Lung microvascular endothelial cell (primary cell): ENCODE measurements around the gene GFER. TPM values are rescaled to one million over a fixed set of nuclear protein-coding genes. Genes with fewer than 3 reads are reported as not detected.

Experiments used
- DNase-seq, 2 donors: peaks; one replicate each; pipeline versions ENCODE4 v3.0.0 to v3.0.0-alpha.2; 2010; ENCODE audit warnings: low read depth in 2 of 2
- total RNA-seq: library from RNA; depleted of rRNA; stranded (reverse); fragments of >200 nt; gene quantifications from 2 replicates; pipeline ENCODE4 v1.2.1, GENCODE V29; 2014

Gene GFER
- total RNA-seq, 1 donor from 2014 or later: 8.1 TPM

DNA sequence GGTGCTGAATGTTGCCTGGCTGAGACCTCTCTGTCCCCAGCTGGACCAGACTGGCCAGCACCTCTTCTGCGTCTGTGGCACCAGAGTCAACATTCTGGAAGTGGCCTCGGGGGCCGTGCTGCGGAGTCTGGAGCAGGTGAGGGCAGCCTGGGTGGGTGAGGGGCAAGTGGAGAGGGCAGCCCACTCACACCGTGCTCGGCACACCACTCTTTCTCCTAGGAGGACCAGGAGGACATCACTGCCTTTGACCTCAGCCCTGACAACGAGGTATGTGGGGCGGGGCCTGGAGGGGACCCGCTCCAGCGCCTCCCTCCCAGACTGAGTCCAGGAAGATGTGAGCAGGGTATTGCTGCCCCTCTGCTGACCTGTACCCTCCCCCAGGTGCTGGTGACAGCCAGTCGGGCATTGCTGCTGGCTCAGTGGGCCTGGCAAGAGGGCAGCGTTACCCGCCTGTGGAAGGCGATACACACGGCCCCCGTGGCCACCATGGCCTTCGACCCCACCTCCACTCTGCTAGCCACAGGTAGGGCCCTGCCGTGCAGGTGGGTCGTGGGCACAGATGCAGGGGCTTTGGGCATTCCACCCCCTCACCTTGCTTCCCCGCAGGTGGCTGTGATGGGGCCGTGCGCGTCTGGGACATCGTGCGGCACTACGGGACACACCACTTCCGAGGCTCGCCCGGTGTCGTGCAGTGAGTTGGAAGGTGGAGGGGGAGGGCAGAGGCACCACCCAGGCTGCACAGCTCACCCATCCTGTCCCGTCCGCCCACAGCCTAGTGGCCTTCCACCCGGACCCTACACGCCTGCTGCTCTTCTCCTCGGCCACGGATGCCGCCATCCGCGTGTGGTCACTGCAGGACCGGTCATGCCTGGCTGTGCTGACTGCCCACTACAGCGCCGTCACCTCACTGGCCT lies 9.6 kb upstream of the GFER start:
- DNase-seq: no peak

DNA sequence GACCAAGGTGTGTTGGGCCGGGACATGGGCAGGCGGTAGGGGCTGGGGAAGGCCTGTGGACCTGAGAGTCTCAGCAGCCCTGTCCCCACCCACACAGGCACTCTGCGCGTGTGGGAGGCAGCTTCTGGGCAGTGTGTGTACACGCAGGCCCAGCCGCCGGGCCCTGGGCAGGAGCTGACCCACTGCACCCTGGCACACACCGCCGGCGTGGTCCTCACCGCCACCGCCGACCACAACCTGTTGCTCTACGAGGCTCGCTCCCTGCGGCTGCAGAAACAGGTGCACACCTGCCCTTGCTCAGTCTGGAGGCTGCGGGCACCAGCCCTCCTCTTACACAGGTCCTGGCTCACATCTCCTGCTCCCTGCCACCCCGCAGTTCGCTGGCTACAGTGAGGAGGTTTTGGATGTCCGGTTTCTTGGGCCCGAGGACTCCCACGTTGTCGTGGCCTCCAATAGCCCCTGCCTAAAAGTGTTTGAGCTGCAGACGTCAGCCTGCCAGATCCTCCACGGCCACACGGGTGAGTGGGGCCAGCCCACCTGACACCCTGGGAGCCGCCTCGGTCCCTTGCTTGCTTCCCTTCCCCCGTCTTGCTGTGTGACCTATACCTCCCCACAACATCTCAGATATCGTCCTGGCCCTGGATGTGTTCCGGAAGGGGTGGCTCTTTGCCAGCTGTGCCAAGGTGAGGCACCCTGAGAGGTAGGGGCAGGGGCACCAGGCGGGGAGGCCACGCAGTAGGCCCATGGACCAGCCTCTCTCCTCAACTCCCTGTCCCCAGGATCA lies 8.4 kb upstream of the GFER start:
- no peak for DNase-seq

GRCh38 chr16:1976216-1976520 lies 7.8 kb upstream of the GFER start:
- no peak for DNase-seq

GRCh38 chr16:1976951-1977874 lies 6.8 kb upstream of the GFER start:
- DNase-seq: no peak

- DNase-seq: no peak
Measured at GRCh38 chr16:1977875-1978268, 6.1 kb upstream of the GFER start.

GRCh38 chr16:1978476-1979120 lies 5.4 kb upstream of the GFER start:
- no peak for DNase-seq

GRCh38 chr16:1979271-1980029 lies 4.5 kb upstream of the GFER start:
- no peak for DNase-seq

GRCh38 chr16:1980030-1980769 lies 3.8 kb upstream of the GFER start:
- DNase-seq: no peak

- no peak for DNase-seq
Measured at GRCh38 chr16:1980770-1981087, 3.3 kb upstream of the GFER start.

GRCh38 chr16:1981398-1981836 lies 2.6 kb upstream of the GFER start, which contains the start of gene NOXO1:
NOXO1 (minus strand) TSS chr16:1981469; CDS start chr16:1981179, 290 bp downstream.
- DNase-seq: no peak

GRCh38 chr16:1982013-1982433 lies 2.0 kb upstream of the GFER start:
- no peak for DNase-seq

- DNase-seq: no peak
Measured at GRCh38 chr16:1982991-1983543, 926 bp upstream of the GFER start.

DNA sequence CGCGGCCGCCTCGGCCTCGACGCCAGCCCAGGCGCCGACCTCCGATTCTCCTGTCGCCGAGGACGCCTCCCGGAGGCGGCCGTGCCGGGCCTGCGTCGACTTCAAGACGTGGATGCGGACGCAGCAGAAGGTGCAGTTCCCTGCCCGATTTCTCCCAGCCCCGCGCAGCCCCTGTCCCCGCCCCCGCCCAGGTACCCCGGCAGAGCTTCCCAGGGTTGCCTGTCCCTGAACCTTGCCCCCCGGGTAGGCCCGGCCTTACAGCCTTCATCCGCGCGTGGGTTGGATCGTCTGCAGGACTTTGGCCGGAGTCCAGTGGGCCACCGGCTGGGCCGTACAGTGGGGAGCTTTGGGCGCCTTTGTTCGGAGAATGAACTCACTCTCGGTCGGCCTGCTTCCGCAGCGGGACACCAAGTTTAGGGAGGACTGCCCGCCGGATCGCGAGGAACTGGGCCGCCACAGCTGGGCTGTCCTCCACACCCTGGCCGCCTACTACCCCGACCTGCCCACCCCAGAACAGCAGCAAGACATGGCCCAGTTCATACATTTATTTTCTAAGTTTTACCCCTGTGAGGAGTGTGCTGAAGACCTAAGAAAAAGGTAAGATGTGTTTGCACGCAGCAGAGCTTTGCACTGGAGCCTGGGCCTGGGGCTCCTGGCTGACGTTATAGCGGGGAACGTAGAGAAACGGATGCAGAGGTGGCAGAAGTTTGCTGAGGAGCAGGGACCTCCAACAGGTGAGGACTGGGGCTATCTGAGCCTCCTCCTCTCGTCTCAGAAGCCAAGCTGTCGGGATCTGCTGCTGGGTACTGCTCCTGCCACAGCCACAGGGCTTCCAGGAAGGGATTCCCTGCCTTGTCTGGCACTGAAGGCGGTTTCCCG lies 593 bp downstream of the GFER start:
- DNase-seq: peak in 1 of 2 donors; percentile 40

- DNase-seq: no peak
Measured at GRCh38 chr16:1985466-1986150, 1.6 kb downstream of the GFER start.

DNA sequence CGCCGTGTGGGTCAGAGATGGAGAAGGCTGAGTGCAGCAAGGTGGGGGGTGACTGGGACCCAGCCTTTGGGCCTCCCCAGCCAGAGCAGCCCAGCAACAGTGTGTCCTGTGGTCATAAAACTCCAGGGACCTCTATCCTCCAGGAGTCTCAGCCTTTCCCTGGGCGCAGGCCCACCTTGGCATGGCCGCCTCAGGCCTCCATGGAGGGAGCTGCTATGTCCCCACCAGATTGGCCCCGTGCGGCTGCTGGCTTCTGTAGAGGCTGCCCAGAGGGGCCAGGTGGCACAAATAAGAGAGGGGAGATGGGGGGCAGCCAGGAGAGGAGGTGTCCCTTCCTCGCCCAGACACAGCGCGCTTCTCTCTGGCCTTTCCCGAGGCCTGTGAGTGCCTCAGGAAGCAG lies 3.2 kb downstream of the GFER start:
- no peak for DNase-seq

DNA sequence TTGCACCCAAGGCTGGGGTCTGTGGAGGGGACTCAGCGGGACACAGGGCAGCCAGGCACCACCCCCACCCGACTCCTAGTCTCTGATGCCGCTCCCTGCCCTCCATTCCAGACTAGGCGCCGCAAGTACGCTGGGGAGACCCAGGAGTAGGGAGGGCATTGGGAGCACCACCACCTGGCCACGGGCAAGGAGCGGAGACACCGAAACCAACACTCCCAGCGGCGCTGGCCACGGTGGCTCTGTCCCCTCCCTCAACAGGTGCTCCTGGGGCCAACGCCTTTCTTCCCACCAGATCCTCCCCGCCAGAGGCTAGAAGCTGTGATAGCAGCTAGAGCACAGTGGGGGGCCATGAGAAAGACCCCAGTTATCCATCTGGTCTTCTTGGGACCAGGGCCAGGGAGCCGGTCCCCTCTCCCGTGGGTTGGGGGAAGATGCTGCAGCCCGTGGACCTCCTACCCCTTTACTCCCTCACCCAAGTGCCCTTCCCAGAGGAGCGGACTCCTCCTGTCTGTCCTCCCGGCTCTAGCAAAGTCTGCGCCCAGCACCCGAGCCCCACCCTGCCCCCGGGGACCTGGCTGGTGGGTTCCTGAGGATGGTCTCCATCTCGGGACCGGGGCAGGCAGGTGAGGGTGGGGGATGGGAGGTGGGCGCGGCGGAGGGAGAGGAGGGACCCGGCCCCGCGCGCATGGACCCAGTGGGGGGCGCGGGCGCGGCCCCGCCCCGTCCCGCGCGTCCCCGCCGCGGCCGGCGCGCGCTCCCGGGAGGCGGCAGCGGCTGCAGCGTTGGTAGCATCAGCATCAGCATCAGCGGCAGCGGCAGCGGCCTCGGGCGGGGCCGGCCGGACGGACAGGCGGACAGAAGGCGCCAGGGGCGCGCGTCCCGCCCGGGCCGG lies 5.5 kb downstream of the GFER start, which contains the start of gene SYNGR3:
SYNGR3 (plus strand) TSS at position 762 of the 892 bp plus-strand sequence. CDS start 133 bp downstream, outside the sequence.
- no peak for DNase-seq

GRCh38 chr16:1990101-1990350 lies 6.0 kb downstream of the GFER start:
- no peak for DNase-seq
